ENCODE measurements around the gene MRC1.

- TF ChIP-seq POLR2AphosphoS5 (IDR thresholded peaks at IDR 0.05), result no peak
- no peak for TF ChIP-seq CTCF (IDR thresholded peaks at IDR 0.05)
Measured at GRCh38 chr10:17820943-17821342, 11.8 kb downstream of the MRC1 start.

All from gastroesophageal sphincter (tissue), 3 donors.